Activated CD8-positive, alpha-beta T cell treated with anti-CD3 and anti-CD28 coated beads for 36 hours (primary cell): ENCODE measurements around the gene MIDN. TPM values are rescaled to one million over a fixed set of nuclear protein-coding genes. Genes with fewer than 3 reads are reported as not detected.

Experiments used
- ATAC-seq: fragments of 200-7000 bp; cut with Tn5 transposase; one replicate; pipeline ENCODE4 v1.10.0; 2021; ENCODE audit warnings: mild to moderate bottlenecking, moderate library complexity
- CTCF ChIA-PET: fragments of 350-600 bp; sonication (Branson Sonifier 250); formaldehyde crosslinking; loops from one replicate; lab custom pipeline; 2021; ENCODE audit warnings: antibody characterized with exemption; lab: Charles Lee
- POLR2A ChIA-PET: fragments of 350-600 bp; sonication (Branson Sonifier 250); formaldehyde crosslinking; loops from one replicate; lab custom pipeline; 2021; ENCODE audit warnings: antibody characterized with exemption; lab: Charles Lee
- DNase-seq: peaks from one replicate; pipeline ENCODE4 v3.0.0-alpha.2; 2020
- H3K27ac Mint-ChIP-seq: one replicate; pipeline ENCODE4 v1.8.0; 2021; ENCODE audit warnings: mild to moderate bottlenecking, mixed read lengths
- H3K27me3 Mint-ChIP-seq: one replicate; pipeline ENCODE4 v1.8.0; 2021; ENCODE audit warnings: mixed read lengths
- H3K36me3 Mint-ChIP-seq: one replicate; pipeline ENCODE4 v1.8.0; 2021; ENCODE audit warnings: low read depth, mixed read lengths
- H3K4me1 Mint-ChIP-seq: one replicate; pipeline ENCODE4 v1.8.0; 2021; ENCODE audit warnings: low read depth, mixed read lengths
- H3K4me3 Mint-ChIP-seq: one replicate; pipeline ENCODE4 v1.8.0; 2021; ENCODE audit warnings: mild to moderate bottlenecking, moderate library complexity, mixed read lengths
- H3K9me3 Mint-ChIP-seq: one replicate; pipeline ENCODE4 v1.8.0; 2021; ENCODE audit warnings: mixed read lengths
- intact Hi-C: fragments of 100-400 bp; cut with micrococcal nuclease; formaldehyde crosslinking; loops from one replicate; pipeline ENCODE4 v1.10.0; 2022
- total RNA-seq, 2 experiments: library from RNA; stranded (reverse); gene quantifications; one replicate each; pipeline ENCODE4 v1.2.3, GENCODE V29; 2021
- TF ChIP-seq, protein P1 (sequence below): fragments of 200-600 bp; IDR thresholded peaks from one replicate; pipeline ENCODE4 v1.8.0; 2022; ENCODE audit warnings: antibody characterized with exemption, mild to moderate bottlenecking

The MIDN gene
- total RNA-seq, 2 experiments from 2014 or later: 41.1 to 43.9 TPM

DNA sequence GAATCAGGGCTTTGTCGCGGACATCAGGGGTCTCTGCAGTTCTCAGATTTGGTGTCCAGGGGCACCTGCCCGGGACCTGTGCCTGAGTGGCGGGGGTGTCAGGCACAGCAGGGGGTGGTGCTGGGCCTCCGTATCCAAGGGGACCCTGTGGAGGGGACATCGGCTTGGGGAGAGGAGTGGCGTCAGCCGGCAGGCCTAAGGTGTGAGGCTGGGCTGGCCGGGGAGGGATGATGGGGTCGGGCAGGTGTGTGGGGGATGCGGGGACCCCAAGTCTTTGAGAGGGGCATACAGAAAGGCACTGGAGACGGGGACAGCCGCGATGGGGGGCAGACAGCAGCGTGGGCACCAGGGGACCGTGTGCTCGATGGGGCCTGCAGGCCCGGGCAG, 39.8 kb downstream of the MIDN start:
- H3K27ac Mint-ChIP-seq: no peak overlapping the region
- ChIA-PET POLR2A (no interaction called here), CTCF (no interaction called here)
- H3K9me3 Mint-ChIP-seq: no peaks in the 10 kb centered on the region
- TF ChIP-seq, protein P1, sequence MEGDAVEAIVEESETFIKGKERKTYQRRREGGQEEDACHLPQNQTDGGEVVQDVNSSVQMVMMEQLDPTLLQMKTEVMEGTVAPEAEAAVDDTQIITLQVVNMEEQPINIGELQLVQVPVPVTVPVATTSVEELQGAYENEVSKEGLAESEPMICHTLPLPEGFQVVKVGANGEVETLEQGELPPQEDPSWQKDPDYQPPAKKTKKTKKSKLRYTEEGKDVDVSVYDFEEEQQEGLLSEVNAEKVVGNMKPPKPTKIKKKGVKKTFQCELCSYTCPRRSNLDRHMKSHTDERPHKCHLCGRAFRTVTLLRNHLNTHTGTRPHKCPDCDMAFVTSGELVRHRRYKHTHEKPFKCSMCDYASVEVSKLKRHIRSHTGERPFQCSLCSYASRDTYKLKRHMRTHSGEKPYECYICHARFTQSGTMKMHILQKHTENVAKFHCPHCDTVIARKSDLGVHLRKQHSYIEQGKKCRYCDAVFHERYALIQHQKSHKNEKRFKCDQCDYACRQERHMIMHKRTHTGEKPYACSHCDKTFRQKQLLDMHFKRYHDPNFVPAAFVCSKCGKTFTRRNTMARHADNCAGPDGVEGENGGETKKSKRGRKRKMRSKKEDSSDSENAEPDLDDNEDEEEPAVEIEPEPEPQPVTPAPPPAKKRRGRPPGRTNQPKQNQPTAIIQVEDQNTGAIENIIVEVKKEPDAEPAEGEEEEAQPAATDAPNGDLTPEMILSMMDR: no peak
- ATAC-seq (no peak), DNase-seq (no peak)
- peaks cover 30% of the 10 kb centered on the region for H3K27me3 Mint-ChIP-seq
- intact Hi-C loops: no loop called here
- peaks cover 2% of the 10 kb centered on the region for H3K4me1 Mint-ChIP-seq
- no peaks in the 10 kb centered on the region for H3K36me3 Mint-ChIP-seq
- H3K4me3 Mint-ChIP-seq: no peak overlapping the region

DNA sequence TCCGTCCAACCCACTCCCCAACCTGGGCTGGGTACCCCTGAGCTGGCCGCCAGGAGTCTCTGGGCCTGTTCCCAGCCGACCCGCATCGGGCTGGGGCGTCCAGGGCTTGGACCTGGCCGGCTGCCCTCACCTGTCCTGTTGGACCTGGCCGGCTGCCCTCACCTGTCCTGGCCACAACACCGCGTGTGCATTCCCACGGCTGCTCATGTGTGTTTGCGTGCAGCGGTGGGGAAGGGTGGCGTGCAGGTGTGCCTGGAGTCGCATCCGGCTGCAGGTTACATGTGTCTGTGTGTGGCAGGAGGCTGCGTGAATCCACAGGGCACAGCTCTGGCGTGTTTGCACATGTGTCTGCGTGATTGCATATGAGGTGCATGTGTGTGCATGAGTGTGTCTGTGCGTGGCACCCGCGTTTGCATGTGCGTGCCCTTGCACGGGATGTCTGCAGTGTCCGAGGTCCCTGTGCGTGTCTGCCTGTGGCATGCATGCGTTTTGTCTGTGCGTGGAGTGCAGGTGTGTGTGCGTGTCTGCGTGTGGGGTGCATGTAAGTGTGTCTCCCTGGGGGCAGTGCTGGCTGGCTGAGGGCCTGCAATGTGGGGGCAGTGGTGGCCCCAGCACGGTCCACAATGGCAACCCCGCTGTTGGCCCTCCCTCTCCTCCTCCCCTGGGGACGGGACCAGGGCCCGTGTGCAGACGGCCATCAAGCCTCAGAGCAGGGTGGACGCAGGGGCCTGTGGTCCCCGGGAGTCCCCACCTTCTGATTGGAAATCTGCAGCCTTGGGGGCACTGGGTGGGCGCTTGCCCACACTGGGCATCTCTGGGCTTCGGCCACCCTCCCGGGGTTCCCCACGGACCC, 40.7 kb downstream of the MIDN start:
- POLR2A ChIA-PET: no interaction called here
- no peak for ATAC-seq
- no peaks in the 10 kb centered on the region for H3K9me3 Mint-ChIP-seq
- H3K36me3 Mint-ChIP-seq: no peaks in the 10 kb centered on the region
- DNase-seq: no peak
- CTCF ChIA-PET: no interaction called here
- H3K4me3 Mint-ChIP-seq: no peak overlapping the region
- peaks cover 2% of the 10 kb centered on the region for H3K4me1 Mint-ChIP-seq
- TF ChIP-seq, protein P1: no peak
- H3K27ac Mint-ChIP-seq: no peak overlapping the region
- intact Hi-C loops: no loop called here
- H3K27me3 Mint-ChIP-seq: peaks cover 29% of the 10 kb centered on the region

DNA sequence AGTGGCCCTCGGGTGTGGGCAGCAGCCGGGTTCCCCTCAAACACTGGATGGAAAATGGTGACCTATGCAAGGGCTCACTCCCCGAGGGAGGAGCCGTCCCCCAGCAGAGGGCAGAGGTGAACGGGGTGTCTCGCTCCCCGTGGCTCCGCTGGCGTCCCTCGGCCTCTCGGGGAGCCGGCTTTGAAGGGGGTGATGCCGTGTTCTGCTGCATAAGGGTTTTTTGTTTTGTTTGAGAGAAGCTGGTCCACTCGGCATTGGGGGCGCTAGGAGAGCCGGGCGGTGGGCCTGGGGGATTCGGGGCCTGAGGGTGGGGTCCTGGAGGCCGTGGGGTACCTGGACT, 41.3 kb downstream of the MIDN start:
- Mint-ChIP-seq H3K9me3 (no peaks in the 10 kb centered on the region), H3K4me3 (no peak overlapping the region), H3K36me3 (no peaks in the 10 kb centered on the region), H3K4me1 (peaks cover 2% of the 10 kb centered on the region), H3K27ac (no peak overlapping the region), H3K27me3 (peaks cover 28% of the 10 kb centered on the region)
- TF ChIP-seq, protein P1: no peak
- no peak for ATAC-seq
- intact Hi-C loops: no loop called here
- DNase-seq: no peak
- ChIA-PET POLR2A (no interaction called here), CTCF (no interaction called here)

DNA sequence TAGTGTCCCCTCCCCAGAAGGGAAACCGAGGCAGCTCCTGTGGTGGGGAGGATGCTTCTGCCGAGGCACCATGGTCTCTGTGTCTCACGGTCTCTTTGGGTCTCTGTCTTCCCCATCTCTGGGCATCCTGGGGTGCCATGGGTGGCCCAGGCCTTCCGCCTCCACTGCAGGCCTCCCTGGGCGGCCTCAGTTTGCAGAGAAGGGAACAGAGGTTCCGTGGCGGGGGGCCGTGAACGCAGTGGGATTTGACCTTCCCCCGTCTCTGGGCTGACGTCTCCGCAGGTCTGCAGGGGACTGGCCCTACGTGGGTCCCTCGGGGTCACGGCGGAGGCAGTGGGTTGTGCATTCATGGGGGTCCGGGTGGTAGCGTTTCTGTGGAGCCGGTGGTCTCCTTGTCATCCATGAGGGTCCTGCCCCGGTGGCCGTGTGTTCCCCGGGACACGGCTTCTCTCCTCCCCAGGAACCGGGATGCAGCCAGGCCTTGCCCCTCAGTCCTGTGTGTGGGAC, 41.9 kb downstream of the MIDN start:
- POLR2A ChIA-PET: no interaction called here
- TF ChIP-seq, protein P1: no peak
- peaks cover 28% of the 10 kb centered on the region for H3K27me3 Mint-ChIP-seq
- peaks cover 2% of the 10 kb centered on the region for H3K4me1 Mint-ChIP-seq
- no peak overlapping the region for H3K27ac Mint-ChIP-seq
- H3K36me3 Mint-ChIP-seq: no peaks in the 10 kb centered on the region
- CTCF ChIA-PET: no interaction called here
- intact Hi-C loops: no loop called here
- no peak overlapping the region for H3K4me3 Mint-ChIP-seq
- no peak for ATAC-seq
- DNase-seq: no peak
- no peaks in the 10 kb centered on the region for H3K9me3 Mint-ChIP-seq
